Measurements from ENCODE around the gene TBX15. TPM values are rescaled to one million over a fixed set of nuclear protein-coding genes. Genes with fewer than 3 reads are reported as not detected.

The TBX15 gene
- total and polyA plus RNA-seq, 2 experiments from 2014 or later = 38.7 to 41.7 TPM

DNA sequence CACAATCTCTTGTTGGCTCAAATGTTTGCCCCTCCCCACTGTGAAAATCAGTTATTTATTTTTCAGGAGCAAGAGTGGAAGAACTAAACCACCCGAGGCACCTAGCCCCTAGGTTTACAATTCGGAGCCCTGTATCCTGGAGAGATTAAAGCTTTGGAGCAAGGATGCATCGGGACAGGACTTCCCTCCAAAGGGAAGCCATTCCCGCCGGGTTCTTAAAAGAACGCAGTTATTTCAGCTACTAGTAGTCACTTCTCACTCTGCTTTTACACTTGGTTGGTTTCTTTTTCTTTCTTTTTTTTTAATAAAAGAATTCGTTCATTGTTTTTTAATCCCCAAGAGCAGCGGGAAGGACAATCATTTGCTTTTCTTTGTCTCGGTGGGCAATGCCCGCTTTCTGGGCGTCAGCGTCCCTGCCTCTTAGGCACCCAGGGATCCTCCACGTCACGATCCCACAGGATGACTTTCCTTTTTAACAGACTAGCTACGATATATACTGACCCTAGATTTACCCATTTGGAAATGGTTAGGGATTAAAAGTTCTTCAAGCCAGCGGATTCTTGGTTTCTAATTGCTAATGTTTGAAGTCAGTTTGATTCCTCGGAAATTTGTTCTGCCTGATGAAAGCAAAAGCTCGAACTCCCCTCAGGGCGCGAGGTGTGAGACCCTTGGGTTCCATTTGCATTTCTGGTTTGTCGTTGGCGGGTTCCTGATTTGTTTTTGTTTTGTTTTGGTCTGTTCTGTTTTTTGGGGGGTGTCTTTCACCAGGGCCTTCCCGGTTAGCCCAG lies 9.0 kb downstream of the TBX15 start:
- DNase-seq = peak; percentile 76
- 3 to 4% methylated on average over 22 to 23 of the region's 23 CpGs for WGBS, 2 experiments (ENCODE audit: low coverage in 1 of 2, low lambda C conversion rate in 2 of 2, missing lambda C conversion rate in 2 of 2)

DNA sequence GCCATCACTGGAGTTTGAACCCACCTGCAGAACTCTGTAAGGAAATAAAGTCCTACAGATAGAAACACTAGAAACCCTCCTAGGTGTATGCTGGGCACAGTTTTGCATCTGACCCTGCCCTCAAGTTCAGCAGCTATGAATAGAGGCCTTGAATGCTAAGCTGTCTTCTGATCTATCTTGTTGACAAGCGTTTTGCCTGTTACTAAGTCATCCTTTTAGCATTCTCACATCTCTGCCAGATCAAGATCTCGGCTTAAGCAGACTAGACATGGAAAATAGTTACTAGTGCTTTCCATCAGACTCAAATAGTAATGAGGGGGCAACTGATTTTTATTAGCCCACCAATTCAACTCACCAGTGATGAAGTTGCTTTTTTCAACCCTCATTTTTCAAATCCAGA lies 10.5 kb downstream of the TBX15 start:
- H3K4me1 ChIP-seq (ENCODE audit: insufficient read depth) = peaks cover 80% of the 10 kb centered on the region
- H3K4me2 ChIP-seq (ENCODE audit: unreplicated experiment) = peak overlapping the region; percentile 98
- WGBS, 2 experiments (ENCODE audit: low coverage in 1 of 2, low lambda C conversion rate in 2 of 2, missing lambda C conversion rate in 2 of 2) = 19 to 33% methylated on average over 2 of the region's 2 CpGs

More for the DNA sequence above, 9.0 kb downstream of the TBX15 start:
- Histone ChIP-seq H3K79me2 (ENCODE audit: insufficient read depth) (peaks cover 100% of the 10 kb centered on the region), H3K9me3 (ENCODE audit: low read depth) (no peaks in the 10 kb centered on the region), H3K9me2 (ENCODE audit: insufficient read depth) (no peaks in the 10 kb centered on the region), H3K27ac (peak overlapping the region; percentile 96), H4K20me1 (ENCODE audit: insufficient read depth) (0 out of 2 replicates have a peak, but pooled peaks cover 5% of the 10 kb centered on the region), H3K4me2 (ENCODE audit: unreplicated experiment) (peak overlapping the region; percentile 98), H3F3A (ENCODE audit: insufficient read depth) (peaks cover 33% of the 10 kb centered on the region), H3K9ac (peak overlapping the region; percentile 98), H3K4me3 (peak overlapping the region; percentile 82), H2AFZ (peak overlapping the region; percentile 36), H3K27me3 (replicated peaks; ENCODE audit: insufficient read depth) (no peaks in the 10 kb centered on the region), H3K36me3 (ENCODE audit: low read depth) (no peaks in the 10 kb centered on the region), H3K4me1 (ENCODE audit: insufficient read depth) (peaks cover 64% of the 10 kb centered on the region)
- in situ Hi-C loops (cut with MboI) = no loop called here
- TF ChIP-seq EZH2 (IDR thresholded peaks at IDR 0.05; ENCODE audit: insufficient read depth, poor library complexity, severe bottlenecking) (no peak), EZH2phosphoT487 (IDR thresholded peaks at IDR 0.05; ENCODE audit: insufficient read depth, low read depth) (no peak)

DNA sequence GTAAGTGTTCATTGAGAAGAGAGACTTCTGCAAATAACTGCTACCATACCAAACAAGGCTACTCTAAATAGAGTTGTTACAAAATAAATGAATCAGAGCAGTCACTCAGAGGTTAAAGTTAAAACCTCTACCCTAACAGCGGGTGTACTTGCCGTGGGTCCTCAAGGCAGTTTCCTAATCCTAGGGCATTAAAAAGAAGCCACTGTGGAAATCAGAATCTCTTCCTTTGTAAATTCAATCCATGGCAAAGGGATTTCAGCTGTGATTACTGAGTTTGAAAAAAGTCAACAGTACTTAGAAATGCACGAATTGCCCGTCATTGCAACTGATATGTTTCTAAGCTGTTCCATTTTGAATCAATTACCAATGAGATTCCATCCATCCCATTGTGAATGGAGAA lies 13.5 kb downstream of the TBX15 start:
- 0 out of 2 replicates have a peak overlapping the region, but pooled peaks have one; percentile 45 for H3K27ac ChIP-seq
- H3F3A ChIP-seq (ENCODE audit: insufficient read depth) = peaks cover 52% of the 10 kb centered on the region
- 0 out of 2 replicates have a peak, but pooled peaks cover 6% of the 10 kb centered on the region for H4K20me1 ChIP-seq (ENCODE audit: insufficient read depth)
- peaks cover 75% of the 10 kb centered on the region for H3K4me1 ChIP-seq (ENCODE audit: insufficient read depth)
- peak; percentile 22 for DNase-seq
- 29 to 33% methylated on average over 4 of the region's 4 CpGs for WGBS, 2 experiments (ENCODE audit: low coverage in 1 of 2, low lambda C conversion rate in 2 of 2, missing lambda C conversion rate in 2 of 2)
- peaks cover 100% of the 10 kb centered on the region for H3K79me2 ChIP-seq (ENCODE audit: insufficient read depth)
- no peak for TF ChIP-seq EZH2phosphoT487 (IDR thresholded peaks at IDR 0.05; ENCODE audit: insufficient read depth, low read depth)
- H3K4me3 ChIP-seq = no peak overlapping the region
- H3K4me2 ChIP-seq (ENCODE audit: unreplicated experiment) = no peak overlapping the region
- no peaks in the 10 kb centered on the region for H3K36me3 ChIP-seq (ENCODE audit: low read depth)
- no peaks in the 10 kb centered on the region for H3K9me2 ChIP-seq (ENCODE audit: insufficient read depth)
- in situ Hi-C loops (cut with MboI) = no loop called here
- no peak overlapping the region for H3K9ac ChIP-seq
- H3K9me3 ChIP-seq (ENCODE audit: low read depth) = no peaks in the 10 kb centered on the region
- no peaks in the 10 kb centered on the region for H3K27me3 ChIP-seq (replicated peaks; ENCODE audit: insufficient read depth)
- H2AFZ ChIP-seq = no peak overlapping the region

More for the DNA sequence above, 10.5 kb downstream of the TBX15 start:
- in situ Hi-C loops (cut with MboI) = no loop called here
- 0 out of 2 replicates have a peak, but pooled peaks cover 6% of the 10 kb centered on the region for H4K20me1 ChIP-seq (ENCODE audit: insufficient read depth)
- peak overlapping the region; percentile 96; the same call in 1 of the 2 replicates for H3K27ac ChIP-seq
- TF ChIP-seq EZH2phosphoT487 (IDR thresholded peaks at IDR 0.05; ENCODE audit: insufficient read depth, low read depth) (no peak), EZH2 (IDR thresholded peaks at IDR 0.05; ENCODE audit: insufficient read depth, poor library complexity, severe bottlenecking) (no peak)
- H2AFZ ChIP-seq = no peak overlapping the region
- peak; percentile 53 for DNase-seq
- no peaks in the 10 kb centered on the region for H3K27me3 ChIP-seq (replicated peaks; ENCODE audit: insufficient read depth)
- H3K79me2 ChIP-seq (ENCODE audit: insufficient read depth) = peaks cover 100% of the 10 kb centered on the region
- no peaks in the 10 kb centered on the region for H3K9me2 ChIP-seq (ENCODE audit: insufficient read depth)
- no peaks in the 10 kb centered on the region for H3K9me3 ChIP-seq (ENCODE audit: low read depth)
- H3F3A ChIP-seq (ENCODE audit: insufficient read depth) = peaks cover 48% of the 10 kb centered on the region
- peak overlapping the region; percentile 82; the same call in 1 of the 2 replicates for H3K4me3 ChIP-seq
- peak overlapping the region; percentile 98 for H3K9ac ChIP-seq
- no peaks in the 10 kb centered on the region for H3K36me3 ChIP-seq (ENCODE audit: low read depth)

DNA sequence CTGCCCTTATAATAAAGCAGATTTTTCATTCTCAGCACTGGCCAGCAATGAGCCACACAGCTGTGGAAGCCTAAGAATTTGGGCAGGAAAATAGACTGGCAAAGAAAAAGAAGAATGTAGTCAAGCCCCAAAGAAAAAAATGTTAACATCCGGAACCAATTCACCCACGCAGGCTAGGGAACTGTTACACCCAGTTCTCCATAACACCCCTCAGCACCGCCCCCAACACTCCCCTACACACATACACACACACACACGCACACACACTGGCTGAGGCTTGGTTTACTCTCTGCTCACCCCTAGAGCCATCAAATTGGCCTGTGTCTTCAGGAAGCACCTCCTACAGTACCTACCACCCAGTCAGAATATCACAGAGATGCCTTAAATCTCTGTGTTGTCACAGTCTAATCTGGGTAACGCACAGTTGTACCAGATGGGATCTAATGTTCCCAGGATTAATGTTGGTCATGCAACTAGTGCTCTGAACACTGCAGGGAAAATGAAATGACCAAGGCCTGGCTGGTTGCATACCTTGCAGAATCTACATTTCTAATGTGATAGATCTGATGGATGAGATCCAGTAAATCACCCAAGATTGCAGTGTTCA lies 14.5 kb downstream of the TBX15 start:
- in situ Hi-C loops (cut with MboI) = no loop called here
- 0 out of 2 replicates have a peak, but pooled peaks cover 6% of the 10 kb centered on the region for H4K20me1 ChIP-seq (ENCODE audit: insufficient read depth)
- H3K79me2 ChIP-seq (ENCODE audit: insufficient read depth) = peaks cover 100% of the 10 kb centered on the region
- no peak overlapping the region for H3K4me3 ChIP-seq
- peaks cover 4% of the 10 kb centered on the region; the same call in 1 of the 2 replicates for H3K36me3 ChIP-seq (ENCODE audit: low read depth)
- H3K9me3 ChIP-seq (ENCODE audit: low read depth) = no peaks in the 10 kb centered on the region
- WGBS, 2 experiments (ENCODE audit: low coverage in 1 of 2, low lambda C conversion rate in 2 of 2, missing lambda C conversion rate in 2 of 2) = 10 to 12% methylated on average over 5 of the region's 5 CpGs
- peak overlapping the region; percentile 1; the same call in 1 of the 2 replicates for H3K9ac ChIP-seq
- peaks cover 72% of the 10 kb centered on the region for H3K4me1 ChIP-seq (ENCODE audit: insufficient read depth)
- DNase-seq = peak; percentile 82
- H3K9me2 ChIP-seq (ENCODE audit: insufficient read depth) = no peaks in the 10 kb centered on the region
- H3K27me3 ChIP-seq (replicated peaks; ENCODE audit: insufficient read depth) = no peaks in the 10 kb centered on the region
- TF ChIP-seq EZH2phosphoT487 (IDR thresholded peaks at IDR 0.05; ENCODE audit: insufficient read depth, low read depth) = no peak
- TF ChIP-seq EZH2 (IDR thresholded peaks at IDR 0.05; ENCODE audit: insufficient read depth, poor library complexity, severe bottlenecking) = no peak
- no peak overlapping the region for H2AFZ ChIP-seq
- peak overlapping the region; percentile 45 for H3K27ac ChIP-seq
- H3F3A ChIP-seq (ENCODE audit: insufficient read depth) = peaks cover 52% of the 10 kb centered on the region
- peak overlapping the region; percentile 55 for H3K4me2 ChIP-seq (ENCODE audit: unreplicated experiment)

Data from GM23248 (cell line).